ENCODE measurements around the gene DDX41. TPM values are rescaled to one million over a fixed set of nuclear protein-coding genes. Genes with fewer than 3 reads are reported as not detected.

Gene DDX41
- polyA plus RNA-seq, 4 donors, result 81.9 to 95.4 (median 87.6) TPM

DNA sequence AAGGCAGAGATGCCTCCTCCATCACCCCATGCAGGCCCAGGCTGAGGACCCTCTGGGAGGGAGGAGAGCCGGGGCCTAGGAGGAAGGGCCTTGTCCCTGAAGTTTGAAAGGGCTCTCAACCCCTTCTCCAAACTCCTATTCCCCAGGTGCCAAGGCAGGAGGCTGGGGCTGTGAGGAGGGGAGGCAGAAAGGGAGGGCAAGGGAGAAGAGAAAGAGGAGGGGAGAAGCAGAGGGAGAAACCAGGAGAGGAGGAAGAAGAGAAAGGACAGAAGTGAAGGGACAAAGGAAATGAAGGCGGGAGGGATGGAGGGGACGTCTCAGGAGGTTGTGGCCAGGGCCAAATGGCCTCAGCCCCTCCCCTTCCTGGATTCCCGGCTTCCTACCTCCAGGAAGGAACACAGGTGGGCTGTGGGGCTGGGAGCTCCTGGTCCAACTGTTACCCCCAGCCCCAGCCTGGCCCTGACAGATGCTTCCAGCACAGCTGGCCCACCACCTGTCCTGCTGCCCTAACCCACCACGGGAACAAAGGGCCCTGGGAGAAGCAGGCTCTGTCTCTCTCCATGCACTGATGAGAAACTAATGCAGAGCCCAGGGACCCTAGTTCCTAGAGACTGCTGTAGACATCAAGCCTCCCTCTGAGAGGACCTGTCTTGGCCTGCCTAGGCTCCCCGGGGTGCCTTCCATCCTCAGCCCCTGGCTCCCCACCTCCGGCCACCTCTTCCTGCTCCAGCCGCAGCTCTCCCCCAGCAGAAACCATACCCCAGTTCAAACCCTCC lies 46.8 kb downstream of the DDX41 start:
- FAIRE-seq (no peak), DNase-seq (no peak)
- H3K36me3 ChIP-seq (ENCODE audit: control insufficient read depth in 3 of 3, insufficient read depth in 2 of 3, low read depth in 1 of 3, low read length in 3 of 3), result peaks cover 0 to 56% (median 4%) of the 10 kb centered on the region in 3 donors
- H3K4me1 ChIP-seq (ENCODE audit: control insufficient read depth in 3 of 3, insufficient read depth in 2 of 3, low read depth in 1 of 3, low read length in 2 of 3), result peaks cover 0 to 17% (median 0%) of the 10 kb centered on the region in 3 donors
- H3K4me3 ChIP-seq (ENCODE audit: low read depth in 1 of 3, low read length in 3 of 3), result no peak overlapping the region
- H3K9me3 ChIP-seq (ENCODE audit: control insufficient read depth in 2 of 2, insufficient read depth in 1 of 2, low read depth in 1 of 2, low read length in 1 of 2), result peaks cover 0 to 5% of the 10 kb centered on the region in 2 donors
- H3K27ac ChIP-seq (ENCODE audit: low read depth in 1 of 3, low read length in 2 of 3), result no peak overlapping the region
- 70 to 85% (median 84%) methylated on average over 8 of the region's 8 CpGs for WGBS, 3 donors
- peaks cover 0 to 19% (median 0%) of the 10 kb centered on the region in 3 donors for H3K27me3 ChIP-seq (ENCODE audit: control insufficient read depth in 3 of 3, insufficient read depth in 3 of 3, low read length in 3 of 3)

- DNase-seq (no peak), FAIRE-seq (no peak)
- H3K27me3 ChIP-seq (ENCODE audit: control insufficient read depth in 3 of 3, insufficient read depth in 3 of 3, low read length in 3 of 3), result peaks cover 0 to 10% (median 0%) of the 10 kb centered on the region in 3 donors
- H3K4me1 ChIP-seq (ENCODE audit: control insufficient read depth in 3 of 3, insufficient read depth in 2 of 3, low read depth in 1 of 3, low read length in 2 of 3), result peaks cover 0 to 14% (median 0%) of the 10 kb centered on the region in 3 donors
- peaks cover 0 to 56% (median 4%) of the 10 kb centered on the region in 3 donors for H3K36me3 ChIP-seq (ENCODE audit: control insufficient read depth in 3 of 3, insufficient read depth in 2 of 3, low read depth in 1 of 3, low read length in 3 of 3)
- no peak overlapping the region for H3K4me3 ChIP-seq (ENCODE audit: low read depth in 1 of 3, low read length in 3 of 3)
- WGBS, 3 donors, result 73 to 86% (median 83%) methylated on average over 24 of the region's 25 CpGs
- H3K27ac ChIP-seq (ENCODE audit: low read depth in 1 of 3, low read length in 2 of 3), result no peak overlapping the region
- H3K9me3 ChIP-seq (ENCODE audit: control insufficient read depth in 2 of 2, insufficient read depth in 1 of 2, low read depth in 1 of 2, low read length in 1 of 2), result peaks cover 0 to 5% of the 10 kb centered on the region in 2 donors
These were observed 47.8 kb downstream of the DDX41 start for GRCh38 chr5:177468685-177469628.

GRCh38 chr5:177468329-177468684 lies 48.5 kb downstream of the DDX41 start:
- DNase-seq, result no peak
- Histone ChIP-seq H3K36me3 (ENCODE audit: control insufficient read depth in 3 of 3, insufficient read depth in 2 of 3, low read depth in 1 of 3, low read length in 3 of 3) (peaks cover 0 to 56% (median 4%) of the 10 kb centered on the region in 3 donors), H3K27ac (ENCODE audit: low read depth in 1 of 3, low read length in 2 of 3) (no peak overlapping the region), H3K4me3 (ENCODE audit: low read depth in 1 of 3, low read length in 3 of 3) (no peak overlapping the region), H3K4me1 (ENCODE audit: control insufficient read depth in 3 of 3, insufficient read depth in 2 of 3, low read depth in 1 of 3, low read length in 2 of 3) (peaks cover 0 to 12% (median 0%) of the 10 kb centered on the region in 3 donors), H3K9me3 (ENCODE audit: control insufficient read depth in 2 of 2, insufficient read depth in 1 of 2, low read depth in 1 of 2, low read length in 1 of 2) (peaks cover 0 to 5% of the 10 kb centered on the region in 2 donors), H3K27me3 (ENCODE audit: control insufficient read depth in 3 of 3, insufficient read depth in 3 of 3, low read length in 3 of 3) (peaks cover 0 to 8% (median 0%) of the 10 kb centered on the region in 3 donors)
- WGBS, 3 donors, result 87 to 100% (median 93%) methylated on average over 2 of the region's 2 CpGs
- FAIRE-seq, result no peak

GRCh38 chr5:177467436-177467835 lies 49.3 kb downstream of the DDX41 start:
- peaks cover 0 to 5% of the 10 kb centered on the region in 2 donors for H3K9me3 ChIP-seq (ENCODE audit: control insufficient read depth in 2 of 2, insufficient read depth in 1 of 2, low read depth in 1 of 2, low read length in 1 of 2)
- 95 to 96% (median 96%) methylated on average over 30 to 31 of the region's 31 CpGs for WGBS, 3 donors
- H3K27ac ChIP-seq (ENCODE audit: low read depth in 1 of 3, low read length in 2 of 3), result no peak overlapping the region
- H3K36me3 ChIP-seq (ENCODE audit: control insufficient read depth in 3 of 3, insufficient read depth in 2 of 3, low read depth in 1 of 3, low read length in 3 of 3), result peaks cover 0 to 61% (median 4%) of the 10 kb centered on the region in 3 donors
- peaks cover 0 to 10% (median 0%) of the 10 kb centered on the region in 3 donors for H3K4me1 ChIP-seq (ENCODE audit: control insufficient read depth in 3 of 3, insufficient read depth in 2 of 3, low read depth in 1 of 3, low read length in 2 of 3)
- DNase-seq, result no peak
- peaks cover 0 to 6% (median 0%) of the 10 kb centered on the region in 3 donors for H3K27me3 ChIP-seq (ENCODE audit: control insufficient read depth in 3 of 3, insufficient read depth in 3 of 3, low read length in 3 of 3)
- H3K4me3 ChIP-seq (ENCODE audit: low read depth in 1 of 3, low read length in 3 of 3), result no peak overlapping the region
- no peak for FAIRE-seq

DNA sequence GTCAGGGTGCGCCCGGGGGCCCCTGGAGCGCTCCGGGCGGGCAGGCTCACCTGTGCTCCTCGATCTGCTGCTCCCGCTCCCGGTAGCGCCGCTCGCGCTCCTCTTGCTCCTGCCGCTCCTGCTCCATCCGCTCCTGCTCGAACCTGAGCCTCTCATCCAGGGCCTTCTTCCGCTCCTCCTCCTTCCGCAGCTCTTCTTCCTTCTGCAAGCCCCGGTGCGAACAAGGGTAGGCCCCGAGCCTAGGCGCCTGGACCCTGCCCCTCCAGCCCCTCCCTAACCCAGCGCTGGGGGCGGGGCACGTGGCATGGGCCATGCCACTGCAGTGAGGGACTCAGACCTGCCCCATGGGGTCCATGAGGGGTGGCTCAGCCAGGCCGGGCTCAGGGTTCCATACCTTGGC lies 49.9 kb downstream of the DDX41 start:
- H3K4me3 ChIP-seq (ENCODE audit: low read depth in 1 of 3, low read length in 3 of 3), result no peak overlapping the region
- H3K27me3 ChIP-seq (ENCODE audit: control insufficient read depth in 3 of 3, insufficient read depth in 3 of 3, low read length in 3 of 3), result no peaks in the 10 kb centered on the region
- DNase-seq (no peak), FAIRE-seq (no peak)
- H3K27ac ChIP-seq (ENCODE audit: low read depth in 1 of 3, low read length in 2 of 3), result no peak overlapping the region
- H3K9me3 ChIP-seq (ENCODE audit: control insufficient read depth in 2 of 2, insufficient read depth in 1 of 2, low read depth in 1 of 2, low read length in 1 of 2), result peaks cover 0 to 5% of the 10 kb centered on the region in 2 donors
- H3K4me1 ChIP-seq (ENCODE audit: control insufficient read depth in 3 of 3, insufficient read depth in 2 of 3, low read depth in 1 of 3, low read length in 2 of 3), result peaks cover 0 to 4% (median 0%) of the 10 kb centered on the region in 3 donors
- 91 to 93% (median 92%) methylated on average over 25 of the region's 25 CpGs for WGBS, 3 donors
- peaks cover 0 to 61% (median 4%) of the 10 kb centered on the region in 3 donors for H3K36me3 ChIP-seq (ENCODE audit: control insufficient read depth in 3 of 3, insufficient read depth in 2 of 3, low read depth in 1 of 3, low read length in 3 of 3)

- no peaks in the 10 kb centered on the region for H3K27me3 ChIP-seq (ENCODE audit: control insufficient read depth in 3 of 3, insufficient read depth in 3 of 3, low read length in 3 of 3)
- H3K4me1 ChIP-seq (ENCODE audit: control insufficient read depth in 3 of 3, insufficient read depth in 2 of 3, low read depth in 1 of 3, low read length in 2 of 3), result no peaks in the 10 kb centered on the region
- DNase-seq (no peak), FAIRE-seq (no peak)
- H3K36me3 ChIP-seq (ENCODE audit: control insufficient read depth in 3 of 3, insufficient read depth in 2 of 3, low read depth in 1 of 3, low read length in 3 of 3), result peaks cover 0 to 63% (median 4%) of the 10 kb centered on the region in 3 donors
- H3K27ac ChIP-seq (ENCODE audit: low read depth in 1 of 3, low read length in 2 of 3), result no peak overlapping the region
- H3K9me3 ChIP-seq (ENCODE audit: control insufficient read depth in 2 of 2, insufficient read depth in 1 of 2, low read depth in 1 of 2, low read length in 1 of 2), result peaks cover 0 to 5% of the 10 kb centered on the region in 2 donors
- 94 to 98% (median 98%) methylated on average over 11 of the region's 11 CpGs for WGBS, 3 donors
- H3K4me3 ChIP-seq (ENCODE audit: low read depth in 1 of 3, low read length in 3 of 3), result no peak overlapping the region
These were observed 51.7 kb downstream of the DDX41 start for GRCh38 chr5:177465044-177465443.

- 73 to 89% (median 81%) methylated on average over 27 of the region's 27 CpGs for WGBS, 3 donors
- DNase-seq, result no peak
- FAIRE-seq, result no peak
These were observed 54.6 kb downstream of the DDX41 start for GRCh38 chr5:177462021-177462670.

More at GRCh38 chr5:177462021-177462670, 54.6 kb downstream of the DDX41 start:
- peaks cover 0 to 5% of the 10 kb centered on the region in 2 donors for H3K9me3 ChIP-seq (ENCODE audit: control insufficient read depth in 2 of 2, insufficient read depth in 1 of 2, low read depth in 1 of 2, low read length in 1 of 2)
- H3K4me3 ChIP-seq (ENCODE audit: low read depth in 1 of 3, low read length in 3 of 3), result no peak overlapping the region
- H3K4me1 ChIP-seq (ENCODE audit: control insufficient read depth in 3 of 3, insufficient read depth in 2 of 3, low read depth in 1 of 3, low read length in 2 of 3), result no peaks in the 10 kb centered on the region
- peaks cover 0 to 66% (median 0%) of the 10 kb centered on the region in 3 donors for H3K36me3 ChIP-seq (ENCODE audit: control insufficient read depth in 3 of 3, insufficient read depth in 2 of 3, low read depth in 1 of 3, low read length in 3 of 3)
- peak overlapping the region in 1 of 3 donors; percentile 40 for H3K27ac ChIP-seq (ENCODE audit: low read depth in 1 of 3, low read length in 2 of 3)
- no peaks in the 10 kb centered on the region for H3K27me3 ChIP-seq (ENCODE audit: control insufficient read depth in 3 of 3, insufficient read depth in 3 of 3, low read length in 3 of 3)
